HL-60 (cell line): ENCODE data around the gene TMEM126B.

Experiments used
- POLR2AphosphoS5 ChIP-seq: IDR thresholded peaks from 2 replicates; pipeline ENCODE4 v1.6.1; 2012; ENCODE audit warnings: low read depth
- TF ChIP-seq, protein P1 (sequence below): IDR thresholded peaks from one replicate; pipeline ENCODE4 v1.5.1; 2011; ENCODE audit warnings: low read length, control low read depth, inconsistent platforms; ENCODE audit not compliant: insufficient read depth

DNA sequence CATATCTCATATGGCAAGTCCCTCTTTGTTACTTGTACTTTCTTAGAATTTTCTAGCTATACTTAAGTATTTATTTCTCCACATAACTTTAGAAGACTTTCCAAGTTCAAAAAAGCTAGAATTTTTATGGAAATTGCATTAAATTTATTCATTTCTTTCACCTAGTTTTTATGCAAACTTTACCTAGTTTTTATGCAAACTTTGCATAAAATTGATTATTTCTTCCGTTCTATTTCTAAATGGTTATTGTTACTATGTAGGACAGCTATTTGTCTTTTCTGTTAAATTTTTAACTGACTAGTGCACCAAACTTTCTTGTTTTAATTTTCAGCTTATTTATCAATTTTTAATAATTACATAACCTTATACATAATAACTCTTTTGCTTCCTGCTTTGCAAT is 39.8 kb downstream of the TMEM126B start:
- TF ChIP-seq, protein P1, sequence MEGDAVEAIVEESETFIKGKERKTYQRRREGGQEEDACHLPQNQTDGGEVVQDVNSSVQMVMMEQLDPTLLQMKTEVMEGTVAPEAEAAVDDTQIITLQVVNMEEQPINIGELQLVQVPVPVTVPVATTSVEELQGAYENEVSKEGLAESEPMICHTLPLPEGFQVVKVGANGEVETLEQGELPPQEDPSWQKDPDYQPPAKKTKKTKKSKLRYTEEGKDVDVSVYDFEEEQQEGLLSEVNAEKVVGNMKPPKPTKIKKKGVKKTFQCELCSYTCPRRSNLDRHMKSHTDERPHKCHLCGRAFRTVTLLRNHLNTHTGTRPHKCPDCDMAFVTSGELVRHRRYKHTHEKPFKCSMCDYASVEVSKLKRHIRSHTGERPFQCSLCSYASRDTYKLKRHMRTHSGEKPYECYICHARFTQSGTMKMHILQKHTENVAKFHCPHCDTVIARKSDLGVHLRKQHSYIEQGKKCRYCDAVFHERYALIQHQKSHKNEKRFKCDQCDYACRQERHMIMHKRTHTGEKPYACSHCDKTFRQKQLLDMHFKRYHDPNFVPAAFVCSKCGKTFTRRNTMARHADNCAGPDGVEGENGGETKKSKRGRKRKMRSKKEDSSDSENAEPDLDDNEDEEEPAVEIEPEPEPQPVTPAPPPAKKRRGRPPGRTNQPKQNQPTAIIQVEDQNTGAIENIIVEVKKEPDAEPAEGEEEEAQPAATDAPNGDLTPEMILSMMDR, result no peak
- no peak for TF ChIP-seq POLR2AphosphoS5
